SHP77 treated with DMSO at 0.1 percent for 48 hours (cell line): Measurements from ENCODE around the gene PUS7.
"Not testable (repeated sequence)": the region's sequence is repeated elsewhere in the genome, so short reads cannot be mapped to it uniquely, and the experiment has no call there.

Source experiments
- DNase-seq: peaks from one replicate; lab custom pipeline; 2025; lab: John Stamatoyannopoulos, UW

The PUS7 gene

DNA sequence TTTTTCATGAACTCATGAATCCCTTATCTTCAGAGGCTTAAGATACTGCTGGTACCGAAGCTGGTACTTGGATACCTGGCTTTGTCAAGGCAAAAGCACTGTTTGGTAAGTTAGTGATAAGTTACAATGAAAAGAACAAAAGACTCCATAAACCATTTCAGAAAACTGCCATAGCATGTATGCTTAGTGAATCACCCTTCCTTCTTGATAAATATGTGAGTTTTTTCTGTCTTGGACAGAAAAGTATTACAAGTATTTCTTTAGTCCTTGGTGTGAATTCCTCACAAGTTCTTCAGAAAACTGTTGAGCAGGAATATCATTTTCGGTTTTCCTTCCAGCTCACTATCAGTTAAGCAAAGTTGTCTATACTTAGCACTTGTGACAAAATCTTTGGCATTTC lies 25.6 kb downstream of the PUS7 start:
- DNase-seq: no peak

DNA sequence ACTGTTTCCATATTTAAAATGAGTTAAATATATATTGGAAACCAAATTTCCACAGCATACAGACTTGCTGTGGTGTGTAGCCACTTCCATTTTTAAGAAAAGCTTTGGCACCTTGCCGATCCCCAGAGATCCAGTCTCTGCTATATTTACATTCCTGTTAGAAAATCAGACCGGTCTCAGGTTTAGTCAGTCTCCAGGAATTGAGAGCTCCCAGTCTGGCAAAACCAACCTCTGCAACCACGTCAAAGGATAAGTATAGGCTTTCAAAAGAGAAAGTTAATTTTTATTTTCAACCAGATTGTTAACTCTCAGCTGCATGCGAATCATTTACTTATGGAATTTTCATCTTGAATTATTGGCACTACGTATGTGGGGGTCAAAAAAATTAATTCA lies 28.2 kb downstream of the PUS7 start:
- no peak for DNase-seq

DNA sequence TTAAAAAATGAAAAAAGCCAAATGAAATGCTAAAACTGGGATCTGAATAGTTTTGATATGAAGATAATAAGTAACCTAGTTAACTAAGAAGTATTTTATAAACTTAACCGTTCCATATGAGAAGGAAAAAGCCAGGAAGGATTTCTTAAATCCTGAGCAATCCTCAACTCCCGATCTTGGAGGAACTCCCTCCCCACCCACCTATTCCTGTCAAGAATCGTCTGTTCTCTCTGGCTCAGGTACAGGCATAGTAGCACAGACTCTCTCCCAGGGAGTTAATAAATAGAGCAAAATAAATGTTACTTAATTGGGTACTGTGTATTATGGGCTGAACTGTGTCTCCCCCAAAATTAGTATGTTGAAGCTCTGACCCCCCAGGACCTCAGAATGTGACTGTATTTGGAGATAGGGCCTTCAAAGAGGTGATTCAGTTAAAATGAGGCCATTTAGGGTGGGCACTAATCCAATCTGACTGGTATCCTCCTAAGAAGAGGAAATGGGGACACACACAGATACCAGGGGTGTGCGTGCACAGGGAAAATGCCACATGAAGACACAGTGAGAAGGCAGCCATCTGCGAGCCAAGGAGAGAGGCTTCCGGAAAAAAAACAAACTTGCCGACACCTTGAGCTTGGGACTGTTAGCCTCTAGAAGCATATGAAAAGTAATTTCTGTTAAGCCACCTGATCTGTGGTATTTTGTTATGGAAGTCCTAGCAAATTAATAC lies 28.7 kb downstream of the PUS7 start:
- no peak for DNase-seq

DNA sequence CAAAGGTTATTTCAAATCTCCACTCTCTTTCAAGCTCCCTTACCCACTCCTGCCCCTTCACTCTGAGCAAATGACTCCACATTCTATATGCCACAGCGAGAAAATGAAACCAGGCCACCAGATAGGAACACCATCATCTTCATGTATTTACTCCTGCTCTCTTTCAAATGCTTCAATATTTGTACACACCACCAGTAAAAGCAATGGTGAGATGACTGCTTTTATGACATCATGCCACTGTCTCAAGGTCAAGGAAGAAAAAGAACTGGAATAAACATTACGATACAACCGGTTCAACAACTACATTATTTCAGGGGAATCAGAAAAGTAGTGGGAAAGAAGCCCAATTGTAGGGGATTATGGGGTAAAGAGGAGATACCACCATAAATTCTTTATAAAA lies 32.7 kb downstream of the PUS7 start:
- no peak for DNase-seq

DNA sequence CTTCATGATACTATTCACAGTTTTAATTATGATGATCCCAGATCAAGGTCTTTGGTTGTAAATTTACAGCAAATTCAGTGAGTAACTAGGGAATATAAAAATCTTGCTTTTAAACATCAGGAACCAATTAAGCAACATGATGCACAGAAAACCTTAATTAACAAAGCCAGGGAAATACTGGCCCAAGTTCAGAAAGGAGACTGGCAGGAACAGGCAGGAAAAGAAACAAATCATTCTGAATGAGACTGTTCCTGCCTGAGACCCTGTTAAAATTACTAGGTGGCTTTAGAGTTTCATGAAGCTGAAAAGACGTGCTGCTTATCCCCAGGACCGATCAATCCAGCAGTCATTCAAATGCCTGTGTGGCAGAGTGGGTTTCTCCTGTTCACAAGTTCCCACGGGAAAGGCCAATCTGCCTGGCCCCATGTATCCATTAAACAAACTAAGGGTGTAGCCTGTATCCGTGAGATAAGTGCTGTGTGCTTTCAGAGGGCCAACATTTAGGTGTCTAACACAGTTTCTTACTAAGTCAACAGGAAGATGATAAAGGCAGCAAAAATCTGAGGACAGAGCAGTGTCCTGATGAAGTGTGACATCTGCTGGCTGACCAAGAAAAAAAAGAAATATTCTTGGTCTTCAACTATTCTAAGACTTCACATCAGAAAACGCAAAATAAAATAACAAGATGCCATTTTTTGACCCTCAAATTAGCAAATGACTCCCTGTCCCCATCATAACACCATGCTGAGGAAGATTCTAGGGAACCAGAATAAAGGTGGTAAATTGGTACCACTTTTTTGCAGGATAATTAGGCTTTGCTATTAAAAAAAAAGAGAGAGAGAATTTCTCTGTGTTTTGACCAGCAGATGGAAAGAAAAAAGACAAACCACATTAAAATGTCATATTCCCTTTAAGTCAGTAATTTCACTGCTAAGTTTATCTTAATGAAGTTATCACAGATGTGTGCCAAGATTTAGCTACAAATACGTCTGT lies 34.2 kb downstream of the PUS7 start:
- DNase-seq: no peak

DNA sequence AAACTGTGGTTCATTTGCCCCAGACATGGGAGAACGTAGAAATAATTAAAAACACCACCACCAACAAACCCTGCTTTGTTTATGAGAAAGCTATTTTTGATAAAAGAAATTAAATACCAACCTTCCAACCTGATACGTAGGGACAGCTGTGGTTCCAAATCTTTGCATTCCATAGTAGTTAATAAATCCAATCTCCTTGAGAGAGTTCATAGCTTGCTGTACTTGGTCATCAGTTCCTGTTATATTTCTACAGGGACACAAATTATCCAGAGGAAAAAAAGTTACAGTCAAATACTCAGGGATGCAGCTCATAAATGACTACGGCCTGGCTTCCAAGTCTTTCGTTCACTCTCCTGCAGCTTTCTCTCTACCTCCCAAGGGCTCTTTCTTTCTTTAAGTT lies 41.1 kb downstream of the PUS7 start:
- no peak for DNase-seq

DNA sequence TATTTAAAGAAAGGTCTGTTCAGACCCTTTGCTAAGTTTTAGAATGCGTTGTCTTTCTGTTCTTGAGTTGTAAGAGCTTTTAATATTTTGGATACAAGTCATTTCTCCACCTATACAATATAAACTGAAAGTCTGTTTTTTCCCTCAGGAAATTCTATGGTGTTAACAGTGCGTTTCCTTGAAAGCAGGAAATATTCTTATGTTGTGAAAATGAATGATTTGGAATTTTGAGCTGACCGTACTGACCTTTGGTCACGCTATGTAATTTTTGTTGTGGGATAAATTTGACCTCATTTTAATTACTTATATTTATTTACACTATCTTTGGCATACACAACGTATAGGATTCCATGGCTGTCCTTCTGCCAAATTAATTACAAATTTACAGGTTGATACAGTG lies 43.5 kb downstream of the PUS7 start:
- DNase-seq: no peak

DNA sequence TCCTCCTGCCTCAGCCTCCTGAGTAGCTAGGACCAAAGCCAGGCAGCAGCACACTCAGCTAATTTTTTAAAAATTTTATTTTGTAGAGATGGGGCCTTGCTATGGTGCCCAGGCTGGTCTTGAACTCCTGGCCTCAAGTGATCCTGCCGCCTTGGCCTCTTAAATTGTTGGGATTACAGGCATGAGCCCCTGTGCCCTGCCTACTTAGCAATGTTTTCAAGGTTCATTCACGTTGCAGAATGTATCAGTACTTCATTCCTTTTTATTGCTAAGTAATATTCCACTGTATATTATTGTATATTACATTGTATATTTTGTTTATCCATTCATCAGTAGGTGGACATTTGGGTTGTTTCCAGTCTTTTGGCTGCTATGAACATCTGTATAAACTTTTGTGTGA lies 44.2 kb downstream of the PUS7 start:
- DNase-seq: no peak

DNA sequence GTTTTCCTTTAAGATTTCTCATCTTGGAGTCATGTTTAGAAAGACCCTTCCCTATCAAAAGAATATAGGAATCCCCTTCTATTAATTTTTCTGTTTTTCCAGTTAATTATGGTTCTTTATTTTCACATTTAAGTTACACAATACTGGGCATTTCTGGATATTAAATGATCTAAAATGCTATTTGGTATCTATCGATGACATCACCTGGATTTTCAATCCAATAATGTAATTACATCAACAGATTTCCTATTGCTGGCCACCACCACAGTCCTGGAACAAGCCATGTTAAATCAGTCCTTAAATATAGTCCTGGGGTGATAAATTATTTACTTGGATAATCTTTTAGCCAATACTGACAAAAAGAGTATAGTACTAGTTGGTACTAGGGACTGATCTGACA lies 48.0 kb downstream of the PUS7 start:
- no peak for DNase-seq

DNA sequence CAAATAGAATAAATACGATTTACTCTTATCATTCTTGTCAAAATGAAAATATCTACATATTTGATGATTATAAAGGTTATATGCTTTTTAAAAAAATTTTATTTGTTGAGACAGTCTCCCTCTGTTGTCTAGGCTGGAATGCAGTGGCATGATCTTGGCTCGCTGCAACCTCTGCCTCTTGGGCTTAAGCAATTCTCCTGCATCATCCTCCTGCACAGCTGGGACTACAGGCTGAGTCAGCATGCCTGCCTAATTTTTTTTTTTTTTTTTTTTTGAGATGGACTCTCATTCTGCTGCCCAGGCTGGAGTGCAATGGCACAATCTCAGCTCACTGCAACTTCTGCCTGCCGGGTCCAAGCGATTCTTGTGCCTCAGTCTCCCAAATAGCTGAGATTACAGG lies 48.9 kb downstream of the PUS7 start:
- DNase-seq: no peak

DNA sequence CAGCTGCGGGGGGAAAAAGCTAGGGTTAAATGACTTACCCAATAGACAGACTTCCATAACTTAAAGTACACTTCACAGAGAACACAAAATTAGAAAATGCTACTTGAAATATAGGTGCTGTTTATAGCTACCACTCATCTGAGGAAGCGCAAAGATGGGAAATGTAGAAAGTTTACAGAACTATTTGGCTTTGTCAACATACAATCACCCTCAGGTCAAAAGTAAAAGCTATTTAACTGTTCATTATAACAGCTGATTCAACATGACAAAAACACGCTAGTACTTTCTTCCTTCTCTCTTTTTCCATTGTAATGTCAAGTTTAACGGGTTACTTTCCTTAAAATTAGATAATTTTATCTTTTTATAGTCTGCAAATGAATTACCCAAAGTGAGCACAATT lies 51.2 kb downstream of the PUS7 start:
- DNase-seq: no peak

DNA sequence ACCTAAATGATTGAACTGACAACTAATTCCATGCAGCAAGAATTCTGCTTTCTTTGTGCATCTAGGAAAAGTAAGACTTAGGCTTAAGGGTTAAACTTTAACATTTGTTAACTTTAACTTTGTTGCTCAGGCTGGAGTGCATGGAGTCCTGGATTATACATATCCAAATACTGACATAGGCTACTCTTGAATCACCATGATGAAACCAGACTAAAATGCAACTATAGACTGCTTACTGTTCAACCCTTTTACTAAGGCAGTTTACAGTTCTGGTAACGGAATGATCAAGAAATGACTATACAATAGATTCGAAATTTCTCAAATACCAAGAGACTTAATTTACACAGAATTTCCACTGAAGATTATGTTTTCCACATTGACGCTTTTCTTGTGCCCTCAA lies 52.0 kb downstream of the PUS7 start:
- DNase-seq: no peak

DNA sequence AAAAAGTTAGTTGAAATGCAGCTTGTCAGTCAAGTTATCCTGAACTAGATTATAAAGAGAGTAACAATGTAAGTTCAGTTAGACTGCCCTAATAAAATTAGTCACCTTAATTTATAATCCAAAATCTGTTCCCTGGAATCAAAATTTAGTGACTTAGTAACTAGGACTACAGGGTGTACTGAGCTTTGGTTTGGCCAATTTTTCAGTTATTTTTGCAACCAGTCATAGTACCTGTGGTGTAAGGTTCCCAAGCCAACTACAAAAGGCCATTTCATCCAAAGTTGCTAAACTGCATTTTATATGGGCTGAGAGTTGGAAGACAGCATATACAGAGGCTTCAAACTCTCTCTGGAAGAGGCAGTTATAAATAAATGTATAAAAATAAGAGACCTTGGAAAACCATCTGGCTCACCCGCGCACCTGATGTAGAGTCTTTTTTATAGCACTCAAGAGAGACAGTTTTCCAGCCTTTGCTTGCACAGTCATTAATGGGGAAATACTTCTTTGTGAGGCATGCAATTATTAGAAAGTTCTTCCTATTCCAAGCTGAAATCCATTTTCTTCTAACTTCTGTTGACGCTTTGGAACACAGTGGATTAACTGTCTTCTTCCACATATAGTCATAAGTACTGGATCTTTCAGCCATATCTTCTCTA lies 59.2 kb downstream of the PUS7 start:
- DNase-seq: no peak

DNA sequence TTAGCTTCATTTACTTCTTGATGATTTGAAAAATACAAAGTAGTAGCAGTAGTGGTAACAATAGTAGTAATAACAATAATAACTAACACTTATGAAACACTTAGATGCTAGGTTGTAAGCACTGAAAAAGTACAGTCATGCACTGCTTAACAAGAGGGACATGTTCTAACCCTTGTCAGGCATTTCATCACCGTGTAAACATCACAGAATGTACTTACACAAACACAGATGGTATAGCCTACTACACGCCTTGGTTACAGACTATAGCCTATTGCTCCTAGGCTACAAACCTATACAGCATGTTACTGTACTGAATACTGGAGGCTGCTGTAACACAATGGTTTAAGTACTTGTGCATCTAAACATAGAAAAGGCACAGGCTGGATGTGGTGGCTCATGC lies 60.6 kb downstream of the PUS7 start:
- no peak for DNase-seq

DNA sequence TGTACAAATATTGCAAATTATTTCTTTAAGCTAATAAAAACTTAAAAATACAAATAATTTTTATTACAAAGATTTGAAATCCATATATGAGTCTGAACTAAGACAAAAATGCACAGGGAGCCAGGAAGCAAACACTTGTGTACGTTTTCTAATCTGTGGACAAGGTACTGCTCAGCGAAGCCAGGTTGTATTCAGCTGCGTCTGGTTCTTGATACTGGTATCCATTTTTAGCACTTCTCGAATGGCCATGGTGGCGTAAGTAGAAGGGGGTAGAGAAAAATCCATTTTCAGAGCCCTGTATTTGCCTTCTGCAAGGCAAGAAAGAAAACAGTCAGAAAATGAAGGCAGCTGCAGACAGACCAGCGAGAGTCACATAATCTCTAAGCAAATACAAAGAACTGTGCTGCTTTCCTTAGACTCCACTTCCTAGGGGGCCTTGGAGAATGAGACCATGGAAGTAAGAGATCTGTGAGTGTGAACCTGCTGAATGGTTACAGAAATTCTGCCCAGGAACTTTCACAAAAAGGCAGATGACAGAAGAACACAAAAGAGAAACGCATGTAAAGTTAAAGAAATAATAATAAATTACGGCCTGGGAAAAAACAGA lies 64.3 kb downstream of the PUS7 start:
- DNase-seq: no peak

DNA sequence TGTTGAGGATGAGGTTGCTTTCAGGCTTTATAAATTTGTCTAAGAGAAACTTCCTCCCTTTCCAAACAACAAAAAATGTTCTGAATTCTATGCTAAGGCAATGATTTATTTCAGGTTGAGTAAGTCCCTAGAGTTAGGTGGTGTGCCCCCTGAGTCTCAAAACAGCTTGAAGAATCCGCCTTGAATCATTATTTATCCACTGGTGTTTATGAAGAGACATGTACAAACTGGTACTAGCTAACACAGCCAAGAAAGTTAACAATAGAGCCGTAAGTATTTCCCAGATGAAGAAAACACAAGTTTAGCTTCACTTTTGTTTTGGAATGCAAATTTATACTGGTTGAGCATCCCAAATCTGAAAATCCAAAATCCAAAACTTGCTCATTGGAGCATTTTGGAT lies 67.2 kb downstream of the PUS7 start:
- no peak for DNase-seq

DNA sequence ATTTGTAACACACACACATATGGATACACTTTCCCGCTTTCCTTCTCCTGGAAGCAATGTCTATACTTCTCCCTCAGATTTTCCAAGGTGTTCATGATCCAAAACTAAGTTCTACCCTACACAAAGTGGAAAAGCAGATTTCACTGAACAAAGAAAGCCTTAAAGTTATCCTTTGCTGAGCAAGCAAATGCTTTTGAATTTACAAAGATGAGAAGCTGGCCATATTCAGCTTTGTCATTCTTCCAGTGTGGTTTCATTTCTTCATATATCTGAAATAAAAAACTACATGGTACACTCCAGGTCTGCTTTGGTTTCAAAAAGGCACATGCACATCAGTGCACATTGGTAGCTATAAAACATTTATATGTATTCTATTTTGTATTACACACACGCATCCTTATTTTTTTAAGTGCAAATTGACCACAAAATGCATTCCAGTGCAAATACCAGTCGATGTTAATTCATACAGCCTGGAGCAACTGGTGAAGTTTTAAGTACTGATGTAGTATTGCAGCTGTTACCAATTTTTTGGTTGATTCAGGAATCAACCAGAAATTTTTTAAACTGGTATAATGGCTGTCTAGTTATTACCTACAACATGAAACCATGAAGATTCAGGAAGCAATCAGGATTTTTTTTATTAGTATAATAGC lies 67.8 kb downstream of the PUS7 start:
- DNase-seq: no peak

DNA sequence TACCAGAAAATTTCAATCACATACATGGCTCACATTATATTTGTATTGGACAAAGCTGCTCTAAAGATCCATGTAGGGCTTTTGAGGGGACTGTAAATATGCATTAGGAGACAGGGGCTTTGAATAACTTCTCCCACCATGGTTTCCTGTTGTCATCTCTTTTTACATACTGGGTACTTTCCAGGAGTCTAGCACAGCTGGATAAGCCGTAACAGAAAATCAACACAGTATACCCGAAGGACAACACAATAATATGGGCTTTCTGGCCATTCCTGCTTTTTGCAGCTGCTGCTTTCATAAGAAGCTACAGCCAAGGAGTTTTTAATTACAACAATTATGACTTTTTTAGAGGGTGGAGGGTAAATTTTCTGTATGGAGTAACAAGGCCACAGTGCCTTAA lies 70.0 kb downstream of the PUS7 start:
- no peak for DNase-seq

DNA sequence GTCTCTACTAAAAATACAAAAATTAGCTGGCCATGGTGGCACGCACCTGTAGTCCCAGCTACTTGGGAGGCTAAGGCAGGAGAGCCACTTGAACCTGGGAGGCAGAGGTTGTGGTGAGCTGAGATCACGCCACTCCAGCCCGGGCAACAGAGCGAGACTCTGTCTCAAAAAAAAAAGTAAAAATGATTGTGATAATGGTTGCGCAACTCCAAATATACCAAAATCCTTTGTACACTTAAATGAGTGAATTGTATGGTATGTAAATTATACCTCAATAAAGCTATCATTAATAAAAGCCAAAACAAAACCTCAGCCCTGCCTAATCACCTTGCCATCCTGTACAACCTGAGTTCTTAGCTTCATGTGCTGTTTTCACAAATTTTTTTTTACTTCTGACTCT lies 71.2 kb downstream of the PUS7 start:
- not testable (repeated sequence) for DNase-seq

DNA sequence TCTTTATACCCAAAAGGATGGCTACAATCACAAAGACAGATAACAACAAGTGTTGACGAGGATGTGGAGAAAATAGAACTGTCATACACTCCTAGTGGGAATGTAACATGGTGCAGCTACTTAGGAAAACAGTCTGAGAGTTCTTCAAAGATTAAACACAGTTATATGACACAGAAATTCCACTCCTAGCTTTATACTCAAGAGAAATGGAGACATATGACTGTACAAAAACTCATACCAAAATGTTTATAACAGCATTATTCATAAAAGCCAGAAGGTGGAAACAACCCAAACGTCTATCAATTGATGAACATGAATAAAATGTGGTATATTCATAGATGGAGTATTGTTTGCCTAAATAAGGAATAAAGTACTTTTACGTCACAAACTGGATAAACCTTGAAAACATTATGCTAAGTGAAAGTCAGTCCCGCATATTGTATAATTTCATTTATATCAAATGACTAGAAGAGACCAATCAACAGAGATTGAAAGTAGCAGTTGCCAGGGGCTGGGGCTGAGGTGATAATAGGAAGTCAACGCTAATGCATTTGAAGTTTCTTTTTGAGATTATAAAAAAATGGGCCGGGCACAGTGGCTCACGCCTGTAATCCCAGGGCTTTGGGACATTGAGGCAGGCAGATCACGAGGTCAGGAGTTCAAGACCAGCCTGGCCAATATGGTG lies 71.8 kb downstream of the PUS7 start:
- DNase-seq: no peak

DNA sequence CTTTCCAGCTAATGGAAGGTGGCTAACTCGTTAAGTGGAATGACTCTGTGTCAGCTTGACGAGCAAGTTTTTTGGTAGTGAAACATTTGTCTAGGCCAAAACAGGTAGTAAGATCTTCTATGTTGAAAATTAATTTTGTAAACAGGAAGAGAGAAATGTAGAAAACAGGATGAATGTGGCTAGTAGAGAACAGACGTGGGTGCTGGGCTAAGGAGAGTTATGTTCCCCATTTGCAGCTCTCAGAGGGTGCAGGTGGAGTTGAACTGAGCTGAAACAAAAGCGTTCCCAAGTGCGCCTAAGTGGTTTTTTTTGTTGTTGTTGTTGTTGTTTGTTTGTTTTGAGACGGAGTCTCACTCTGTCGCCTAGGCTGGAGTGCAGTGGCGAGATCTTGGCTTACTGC lies 73.9 kb downstream of the PUS7 start:
- no peak for DNase-seq
